Kidney (tissue), 14 donors: ENCODE data around the gene SPECC1. TPM values are rescaled to one million over a fixed set of nuclear protein-coding genes. Genes with fewer than 3 reads are reported as not detected.
"Not testable (repeated sequence)": the region's sequence is repeated elsewhere in the genome, so short reads cannot be mapped to it uniquely, and the experiment has no call there.

Experiments
- DNase-seq, 5 donors: peaks; one replicate each; pipeline ENCODE4 v3.0.0-alpha.2; 2013 to 2020
- FAIRE-seq: peaks from 2 replicates; lab custom pipeline; 2012; peaks lifted over from hg19 to GRCh38; lab: Jason Lieb, UNC
- H3K27ac ChIP-seq, 2 donors: one replicate each; pipeline ENCODE4 v1.7.0; 2013; ENCODE audit warnings: low read depth in 2 of 2, low read length in 2 of 2, inconsistent platforms in 1 of 2
- H3K27me3 ChIP-seq: one replicate; pipeline ENCODE4 v1.7.1; 2013; ENCODE audit warnings: low read length, inconsistent platforms; ENCODE audit not compliant: control insufficient read depth, insufficient read depth
- H3K36me3 ChIP-seq, 3 donors: one replicate each; pipeline versions ENCODE4 v1.7.0 to v1.7.1; 2013; ENCODE audit warnings: low read length in 3 of 3, control low read depth in 1 of 3, inconsistent platforms in 1 of 3; ENCODE audit not compliant: insufficient read depth in 3 of 3, control insufficient read depth in 2 of 3
- H3K4me1 ChIP-seq, 3 donors: one replicate each; pipeline versions ENCODE4 v1.7.0 to v1.7.1; 2013; ENCODE audit warnings: low read length in 3 of 3, inconsistent platforms in 1 of 3, low read depth in 1 of 3; ENCODE audit not compliant: control insufficient read depth in 2 of 3, insufficient read depth in 2 of 3
- H3K4me3 ChIP-seq, 3 donors: one replicate each; pipeline versions ENCODE4 v1.7.0 to v1.8.1; 2013; ENCODE audit warnings: low read length in 3 of 3, control low read depth in 1 of 3, inconsistent platforms in 1 of 3
- H3K9ac ChIP-seq, 3 donors: one replicate each; pipeline versions ENCODE4 v1.7.0 to v1.7.1; 2013; ENCODE audit warnings: low read length in 3 of 3, control low read depth in 1 of 3, inconsistent platforms in 1 of 3
- H3K9me3 ChIP-seq, 3 donors: one replicate each; pipeline versions ENCODE4 v1.7.0 to v1.7.1; 2013; ENCODE audit warnings: low read length in 3 of 3, control low read depth in 1 of 3, inconsistent platforms in 1 of 3; ENCODE audit not compliant: control insufficient read depth in 2 of 3, insufficient read depth in 1 of 3
- intact Hi-C: fragments of 100-400 bp; cut with DNase I; formaldehyde crosslinking; loops from one replicate; pipeline ENCODE4 v1.11.1; 2022
- polyA plus RNA-seq: library from polyadenylated mRNA; stranded (reverse); fragments of 350-450 nt; fragmentation: Illumina TruSeq; extraction: RNeasy Lipid Tissue Mini Kit (QIAGEN cat#74804); gene quantifications from one replicate; pipeline ENCODE4 v1.2.3, GENCODE V29; 2014; ENCODE audit warnings: low read depth, low replicate concordance; ENCODE audit not compliant: insufficient read depth
- total RNA-seq: library from RNA; stranded (reverse); fragmentation: NEBNext Ultra II Directional; extraction: Animal tissue kit (Norgen Biotek cat#: 25700); gene quantifications from one replicate; pipeline ENCODE4 v1.2.1, GENCODE V29; 2021
- TF ChIP-seq, protein P1 (sequence below): IDR thresholded peaks from 3 replicates; pipeline ENCODE4 v1.5.1; 2012; ENCODE audit warnings: mild to moderate bottlenecking, moderate library complexity, borderline replicate concordance; ENCODE audit not compliant: insufficient read depth; ENCODE audit errors: extremely low read depth
- donor health status: control.
- donor health status: control.
- donor health status: control.
- donor health status: control.
- donor health status: control.
- donor health status: DM: yes; HTN: yes; CAD: no.
- donor health status: Normal renal cell carcinoma (clear cell type).

The SPECC1 gene
- total and polyA plus RNA-seq, 2 donors from 2014 or later: 7.6 to 29.1 TPM

GRCh38 chr17:20159406-20160069 lies 150.4 kb downstream of the SPECC1 start:
- H3K27ac ChIP-seq: no peak overlapping the region
- no peak overlapping the region for H3K4me3 ChIP-seq
- peaks cover 0 to 3% (median 0%) of the 10 kb centered on the region in 3 donors for H3K4me1 ChIP-seq
- DNase-seq (no peak), FAIRE-seq (no peak)
- no peak overlapping the region for H3K9ac ChIP-seq
- no peaks in the 10 kb centered on the region for H3K9me3 ChIP-seq
- no peaks in the 10 kb centered on the region for H3K36me3 ChIP-seq
- TF ChIP-seq, protein P1, sequence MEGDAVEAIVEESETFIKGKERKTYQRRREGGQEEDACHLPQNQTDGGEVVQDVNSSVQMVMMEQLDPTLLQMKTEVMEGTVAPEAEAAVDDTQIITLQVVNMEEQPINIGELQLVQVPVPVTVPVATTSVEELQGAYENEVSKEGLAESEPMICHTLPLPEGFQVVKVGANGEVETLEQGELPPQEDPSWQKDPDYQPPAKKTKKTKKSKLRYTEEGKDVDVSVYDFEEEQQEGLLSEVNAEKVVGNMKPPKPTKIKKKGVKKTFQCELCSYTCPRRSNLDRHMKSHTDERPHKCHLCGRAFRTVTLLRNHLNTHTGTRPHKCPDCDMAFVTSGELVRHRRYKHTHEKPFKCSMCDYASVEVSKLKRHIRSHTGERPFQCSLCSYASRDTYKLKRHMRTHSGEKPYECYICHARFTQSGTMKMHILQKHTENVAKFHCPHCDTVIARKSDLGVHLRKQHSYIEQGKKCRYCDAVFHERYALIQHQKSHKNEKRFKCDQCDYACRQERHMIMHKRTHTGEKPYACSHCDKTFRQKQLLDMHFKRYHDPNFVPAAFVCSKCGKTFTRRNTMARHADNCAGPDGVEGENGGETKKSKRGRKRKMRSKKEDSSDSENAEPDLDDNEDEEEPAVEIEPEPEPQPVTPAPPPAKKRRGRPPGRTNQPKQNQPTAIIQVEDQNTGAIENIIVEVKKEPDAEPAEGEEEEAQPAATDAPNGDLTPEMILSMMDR: no peak
- intact Hi-C loops: loop anchor here (10.0 kb wide), 1 partner anchor 55 kb away; no protein-coding TSS in a partner anchor
- no peaks in the 10 kb centered on the region for H3K27me3 ChIP-seq

DNA sequence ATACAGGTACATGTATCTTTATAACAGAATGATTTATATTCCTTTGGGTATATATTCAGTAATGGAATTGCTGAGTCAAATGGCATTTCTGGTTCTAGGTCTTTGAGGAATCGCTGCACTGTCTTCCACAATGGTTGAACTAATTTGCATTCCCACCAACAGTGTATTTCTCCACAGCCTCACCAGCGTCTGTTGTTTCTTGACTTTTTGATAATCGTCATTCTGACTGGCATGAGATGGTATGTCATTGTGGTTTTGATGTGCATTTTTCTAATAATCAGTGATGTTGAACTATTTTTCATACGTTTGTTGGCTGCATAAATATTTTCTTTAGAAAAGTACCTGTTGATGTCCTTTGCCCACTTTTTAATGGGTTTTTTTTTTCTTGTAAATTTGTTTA lies 156.4 kb downstream of the SPECC1 start:
- H3K36me3 ChIP-seq, H3K27ac ChIP-seq, FAIRE-seq, H3K9ac ChIP-seq, H3K4me3 ChIP-seq, H3K4me1 ChIP-seq, H3K9me3 ChIP-seq, intact Hi-C loops, DNase-seq, H3K27me3 ChIP-seq: not testable (repeated sequence)

GRCh38 chr17:20170085-20170484 lies 160.9 kb downstream of the SPECC1 start:
- intact Hi-C loops: no loop called here
- H3K9ac ChIP-seq: no peak overlapping the region
- H3K27me3 ChIP-seq: no peaks in the 10 kb centered on the region
- H3K4me3 ChIP-seq: no peak overlapping the region
- no peaks in the 10 kb centered on the region for H3K9me3 ChIP-seq
- TF ChIP-seq, protein P1: no peak
- DNase-seq (no peak), FAIRE-seq (no peak)
- H3K36me3 ChIP-seq: no peaks in the 10 kb centered on the region
- H3K4me1 ChIP-seq: peaks cover 0 to 5% (median 0%) of the 10 kb centered on the region in 3 donors
- no peak overlapping the region for H3K27ac ChIP-seq

GRCh38 chr17:20171741-20172365 lies 162.7 kb downstream of the SPECC1 start:
- FAIRE-seq (no peak), DNase-seq (no peak)
- TF ChIP-seq, protein P1: no peak
- H3K4me3 ChIP-seq: no peak overlapping the region
- no peaks in the 10 kb centered on the region for H3K9me3 ChIP-seq
- intact Hi-C loops: no loop called here
- H3K9ac ChIP-seq: no peak overlapping the region
- no peaks in the 10 kb centered on the region for H3K27me3 ChIP-seq
- H3K4me1 ChIP-seq: peaks cover 0 to 5% (median 0%) of the 10 kb centered on the region in 3 donors
- no peaks in the 10 kb centered on the region for H3K36me3 ChIP-seq
- no peak overlapping the region for H3K27ac ChIP-seq
